ENCODE measurements around the gene IL4I1. TPM values are rescaled to one million over a fixed set of nuclear protein-coding genes. Genes with fewer than 3 reads are reported as not detected.

The IL4I1 gene
- total and polyA plus RNA-seq, 2 of the 8 experiments (the other 6 are each of a cell fraction or from before 2014, with no cell fraction given), result 0.41 to 0.76 TPM

GRCh38 chr19:49915271-49915670, 18.6 kb upstream of the IL4I1 start:
- H3K9me3 ChIP-seq (ENCODE audit: insufficient read depth in 2 of 2, low read depth in 1 of 2, low read length in 1 of 2), result no peaks in the 10 kb centered on the region
- H3K27me3 ChIP-seq (replicated peaks in 1 of 4; ENCODE audit: control insufficient read depth in 3 of 4, extremely low read depth in 1 of 4, insufficient read depth in 3 of 4, low read length in 3 of 4), result no peaks in the 10 kb centered on the region
- CTCF ChIA-PET (ENCODE audit: partially characterized antibody), result interaction anchor here (0.7 to 3.0 kb wide), 8 partner anchors 11 to 68 kb away, joined by 3 to 18 read pairs (median 6); partner anchors contain the start of gene ATF5
- no peak overlapping the region for H3K14ac ChIP-seq (ENCODE audit: insufficient read length)
- peak; percentile 23; the same call in 1 of the 2 replicates for TF ChIP-seq POLR2AphosphoS5 (IDR thresholded peaks at IDR 0.05; ENCODE audit: low read depth, low read length)
- TF ChIP-seq CTCF (IDR thresholded peaks at IDR 0.05; ENCODE audit: control extremely low read depth in 1 of 3, insufficient read depth in 1 of 3, low read depth in 1 of 3, low read length in 3 of 3), result peak in 1 of 3 experiments; percentile 33; a peak in 2 of 4 replicates
- TF ChIP-seq RXRA (IDR thresholded peaks at IDR 0.05; ENCODE audit: insufficient read depth, low read depth, low read length), result no peak
- H2AK5ac ChIP-seq (ENCODE audit: low read depth, low read length), result no peak overlapping the region
- H2BK120ac ChIP-seq (replicated peaks; ENCODE audit: low read depth, low read length), result no peak overlapping the region
- no peak overlapping the region for H3K27ac ChIP-seq (ENCODE audit: low read depth, low read length)
- no peak overlapping the region for H3K23ac ChIP-seq (ENCODE audit: insufficient read length)
- no peak for DNase-seq (ENCODE audit: low read depth in 1 of 2, low spot score in 2 of 2)
- no peaks in the 10 kb centered on the region for H3K4me1 ChIP-seq (replicated peaks in 1 of 4; ENCODE audit: control insufficient read depth in 3 of 4, insufficient read depth in 4 of 4, low read length in 3 of 4)
- no peak overlapping the region for H2BK5ac ChIP-seq (ENCODE audit: low read depth, low read length)
- H2BK15ac ChIP-seq (ENCODE audit: low read length), result no peak overlapping the region
- no peaks in the 10 kb centered on the region for H3K23me2 ChIP-seq (ENCODE audit: low read depth, low read length)
- no peak overlapping the region for H3K56ac ChIP-seq (replicated peaks; ENCODE audit: insufficient read length, low read depth, low read length)
- H2AFZ ChIP-seq (ENCODE audit: low read length), result no peak overlapping the region
- no peak overlapping the region for H3K18ac ChIP-seq (ENCODE audit: extremely low read depth, low read length)
- WGBS, 2 experiments (ENCODE audit: extremely low coverage in 1 of 2, insufficient coverage in 1 of 2, insufficient read length in 1 of 2, insufficient replicate concordance in 2 of 2, low coverage in 1 of 2, low lambda C conversion rate in 2 of 2, missing lambda C conversion rate in 1 of 2), result 88% methylated on average over 6 of the region's 6 CpGs; no CpG with 5 or more reads in 1 of the 2 experiments
- H2BK20ac ChIP-seq (ENCODE audit: low read length), result no peak overlapping the region
- peaks cover 14 to 31% (median 26%) of the 10 kb centered on the region in 4 experiments; a peak in 5 of 8 replicates for H3K36me3 ChIP-seq (ENCODE audit: control insufficient read depth in 2 of 4, insufficient read depth in 4 of 4, low read length in 3 of 4)
- no peak overlapping the region for H2BK12ac ChIP-seq (ENCODE audit: low read depth, low read length)
- peaks cover 0 to 81% of the 10 kb centered on the region in 2 experiments; a peak in 2 of 4 replicates for H3K79me2 ChIP-seq (ENCODE audit: control insufficient read depth in 1 of 2, insufficient read depth in 2 of 2, low read length in 2 of 2)
- H4K8ac ChIP-seq (ENCODE audit: extremely low read depth, insufficient read depth, low read length), result no peak overlapping the region
- H3K4me3 ChIP-seq (ENCODE audit: extremely low read depth in 1 of 4, insufficient read depth in 2 of 4, low read depth in 3 of 4, low read length in 4 of 4), result no peak overlapping the region
- H4K5ac ChIP-seq (ENCODE audit: insufficient read length, low read depth, low read length), result no peak overlapping the region
- POLR2A ChIA-PET (ENCODE audit: partially characterized antibody), result interaction anchor here (1.1 to 19.2 kb wide), 3 partner anchors 9 to 96 kb away, joined by 3 to 373 read pairs (median 7); partner anchors contain the start of genes ATF5 and NUP62
- no peak overlapping the region for H3K4me2 ChIP-seq (ENCODE audit: insufficient read depth in 1 of 2, low read depth in 2 of 2, low read length in 2 of 2)
- H3K9ac ChIP-seq (replicated peaks in 1 of 4; ENCODE audit: extremely low read depth in 1 of 4, low read depth in 3 of 4, low read length in 3 of 4), result no peak overlapping the region
- no peak for FAIRE-seq
- no peak overlapping the region for H4K91ac ChIP-seq (replicated peaks; ENCODE audit: insufficient read length, low read length)
- peaks cover 16% of the 10 kb centered on the region for H3K79me1 ChIP-seq (ENCODE audit: low read depth, low read length)
- H4K20me1 ChIP-seq (replicated peaks in 1 of 2; ENCODE audit: control insufficient read depth in 1 of 2, insufficient read depth in 2 of 2, low read length in 2 of 2), result peaks cover 40 to 41% of the 10 kb centered on the region in 2 experiments
- H3K4ac ChIP-seq (replicated peaks; ENCODE audit: insufficient read length, low read depth, low read length), result no peak overlapping the region

Measured in H1 (cell line).